HL-60/S4 (cell line): ENCODE results near the gene DDX23.
"Not testable (repeated sequence)": the region's sequence is repeated elsewhere in the genome, so short reads cannot be mapped to it uniquely, and the experiment has no call there.

Experiments
- in situ Hi-C: fragments of 300-500 bp; cut with MboI; formaldehyde crosslinking; loops from 2 replicates; pipeline ENCODE4 v1.14.3; 2022; ENCODE audit warnings: low sequenced_read_pairs

The DDX23 gene

DNA sequence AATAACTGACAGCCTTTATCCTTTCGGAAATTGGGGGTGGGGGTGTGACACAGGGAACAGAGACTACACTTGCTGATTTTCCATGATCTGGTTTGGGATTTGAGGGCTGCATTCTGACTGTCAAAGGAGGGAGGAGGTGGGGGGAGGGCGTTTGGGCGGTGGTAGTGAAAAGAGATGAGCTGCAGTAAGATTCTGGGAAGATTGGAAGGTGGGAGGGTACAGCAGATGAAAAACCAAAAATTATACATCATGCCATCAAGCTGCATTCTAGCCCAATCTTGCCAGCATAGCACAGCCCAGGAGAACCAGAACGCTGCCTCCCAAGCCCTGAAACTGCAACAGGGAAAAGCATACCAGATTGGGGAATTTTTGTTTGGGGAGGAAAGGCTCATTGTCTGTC, 11.3 kb upstream of the DDX23 start:
- in situ Hi-C loops, result no loop called here

DNA sequence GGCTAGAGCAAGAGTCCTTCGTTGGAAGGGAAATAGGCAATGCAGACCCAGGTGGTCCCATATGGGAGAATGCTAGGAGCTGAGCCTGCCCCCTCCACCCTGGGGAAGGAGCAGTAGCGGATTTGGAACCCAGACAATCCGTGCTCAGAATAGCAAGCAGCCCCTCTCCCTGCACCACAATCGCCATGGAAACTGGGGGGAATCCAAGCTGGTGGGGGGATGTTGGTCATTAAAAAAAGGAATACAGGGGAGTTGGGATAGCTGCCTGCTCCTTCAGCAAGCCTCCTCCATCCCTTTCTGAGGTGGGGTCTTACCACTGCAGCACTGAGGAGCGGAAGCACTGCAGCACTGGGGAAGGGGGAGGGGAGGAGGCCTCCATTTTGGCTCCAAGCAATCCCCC, 10.8 kb upstream of the DDX23 start:
- in situ Hi-C loops, result no loop called here

DNA sequence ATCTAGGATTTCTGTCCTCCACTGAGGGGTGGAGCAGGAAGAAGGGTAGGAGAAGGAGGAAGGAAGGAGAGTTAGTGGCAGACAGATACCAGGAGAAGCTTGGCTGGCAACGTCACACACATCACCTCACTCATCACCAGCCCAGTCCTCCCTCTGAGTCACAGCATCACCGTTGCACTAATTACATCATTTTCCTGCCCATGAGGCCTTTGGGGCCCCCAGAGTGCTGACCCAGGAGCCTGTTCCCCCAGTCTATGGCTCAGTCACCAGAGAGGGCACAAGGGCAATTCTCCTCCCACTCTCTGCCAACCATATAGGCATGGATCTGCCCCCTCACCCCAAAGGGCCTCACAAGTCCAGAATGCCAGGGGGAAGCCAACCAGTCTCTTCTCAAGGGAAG, 9.1 kb upstream of the DDX23 start:
- in situ Hi-C loops, result no loop called here

DNA sequence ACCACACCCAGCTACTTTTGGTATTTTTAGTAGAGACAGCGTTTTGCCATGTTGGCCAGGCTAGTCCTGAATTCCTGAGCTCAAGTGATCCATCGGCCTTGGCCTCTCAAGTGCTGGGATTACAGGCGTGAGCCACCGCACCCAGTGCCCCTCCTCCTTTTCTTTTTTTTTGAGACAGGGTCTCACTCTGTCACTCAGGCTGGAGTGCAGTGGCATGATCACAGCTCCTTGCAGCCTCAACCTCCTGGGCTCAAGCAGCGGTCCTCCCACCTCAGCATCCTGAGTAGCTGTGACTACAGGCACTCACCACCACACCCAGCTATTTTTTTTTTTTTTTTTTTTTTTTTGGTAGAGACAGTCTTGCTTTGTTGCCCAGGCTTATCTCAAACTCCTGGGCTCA, 8.3 kb upstream of the DDX23 start:
- in situ Hi-C loops, result not testable (repeated sequence)

DNA sequence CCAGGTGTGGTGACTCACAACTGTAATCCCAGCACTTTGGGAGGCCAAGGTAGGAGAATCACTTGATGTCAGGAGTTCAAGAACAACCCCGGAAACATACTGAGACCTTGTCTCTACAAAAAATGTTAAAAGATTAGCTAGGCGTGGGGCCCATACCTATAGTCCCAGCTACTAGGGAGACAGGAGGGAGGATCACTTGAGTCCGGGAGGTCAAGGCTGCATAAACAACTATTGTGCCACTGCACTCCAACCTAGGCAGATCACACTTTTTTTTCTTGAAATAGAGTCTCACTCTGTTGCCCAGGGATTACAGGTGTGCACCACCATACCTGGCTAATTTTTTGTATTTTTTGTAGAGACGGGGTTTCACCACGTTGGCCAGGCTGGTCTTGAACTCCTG, 7.6 kb upstream of the DDX23 start:
- in situ Hi-C loops, result no loop called here

DNA sequence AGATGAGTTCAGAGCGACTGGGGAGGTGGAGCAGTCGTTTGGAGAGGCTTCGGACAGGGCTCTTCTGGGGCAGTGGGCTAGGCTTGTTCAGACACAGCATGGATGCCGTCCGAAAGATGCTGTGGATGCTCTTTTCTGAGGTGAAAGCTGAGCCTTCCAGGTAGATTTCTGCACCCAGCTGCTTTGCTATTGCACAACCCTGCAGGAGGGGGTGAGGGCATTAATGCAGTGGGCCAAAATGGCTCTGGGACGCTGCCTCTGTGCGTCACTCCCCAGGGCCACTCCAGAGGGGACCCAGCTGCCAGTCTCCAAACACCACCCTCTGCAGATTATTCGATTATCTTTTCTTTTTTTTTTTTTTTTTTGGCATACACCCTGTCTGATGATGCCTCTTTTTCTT, 6.1 kb upstream of the DDX23 start:
- in situ Hi-C loops, result no loop called here

DNA sequence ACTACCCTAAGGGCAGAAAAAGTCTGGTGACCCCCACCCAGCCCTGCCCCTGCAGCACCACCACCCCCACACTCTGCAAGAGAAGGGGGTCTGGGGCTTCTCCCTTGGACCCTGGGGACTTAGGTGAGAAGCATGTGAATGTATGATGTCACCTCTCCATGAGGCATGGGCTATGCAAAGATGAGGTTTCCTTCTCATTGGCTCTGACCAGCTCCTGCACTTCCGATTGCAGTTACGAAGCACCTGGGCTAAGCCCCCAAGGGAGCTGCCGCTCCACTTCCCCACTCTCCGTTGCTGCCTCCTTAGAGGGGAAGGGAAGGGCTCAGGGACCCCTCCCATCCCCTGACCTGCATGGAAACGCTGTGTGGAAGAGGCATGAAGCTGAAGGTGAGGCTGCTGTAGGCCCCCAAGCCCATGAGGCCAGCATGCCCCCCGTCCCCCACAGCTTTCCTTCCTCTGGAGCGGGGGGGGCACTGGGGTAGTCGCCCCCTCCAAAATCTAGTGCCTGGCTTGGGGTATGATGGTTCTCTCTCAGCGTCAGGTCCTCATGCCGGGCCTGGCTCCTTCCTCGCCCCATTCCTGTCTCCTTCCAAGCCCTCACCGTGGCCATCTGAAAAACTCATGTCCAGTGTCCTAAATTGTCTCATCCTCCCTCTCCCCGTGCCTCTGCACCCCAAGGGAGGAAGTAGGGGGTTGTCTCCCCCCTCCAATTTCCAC, 5.5 kb upstream of the DDX23 start:
- in situ Hi-C loops, result no loop called here

DNA sequence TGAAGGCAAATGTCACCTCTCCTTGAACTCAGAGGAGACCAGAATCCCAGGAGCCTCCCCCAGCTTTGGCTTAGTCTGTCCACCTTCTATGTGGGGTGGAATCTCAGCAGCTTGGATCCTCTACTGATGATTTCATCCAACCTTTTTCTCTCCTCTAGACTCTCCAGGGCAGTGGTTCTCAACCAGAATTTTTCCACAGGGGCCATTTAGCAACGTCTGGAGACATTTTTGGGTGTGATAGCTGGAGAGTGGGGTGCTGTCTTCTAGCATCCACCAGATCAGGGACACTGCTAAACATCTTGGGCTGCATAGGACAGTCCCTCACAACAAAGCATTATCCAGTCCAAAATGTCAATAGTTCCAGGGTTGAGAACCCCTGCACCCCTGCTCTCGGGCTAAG, 4.4 kb upstream of the DDX23 start:
- in situ Hi-C loops, result no loop called here

DNA sequence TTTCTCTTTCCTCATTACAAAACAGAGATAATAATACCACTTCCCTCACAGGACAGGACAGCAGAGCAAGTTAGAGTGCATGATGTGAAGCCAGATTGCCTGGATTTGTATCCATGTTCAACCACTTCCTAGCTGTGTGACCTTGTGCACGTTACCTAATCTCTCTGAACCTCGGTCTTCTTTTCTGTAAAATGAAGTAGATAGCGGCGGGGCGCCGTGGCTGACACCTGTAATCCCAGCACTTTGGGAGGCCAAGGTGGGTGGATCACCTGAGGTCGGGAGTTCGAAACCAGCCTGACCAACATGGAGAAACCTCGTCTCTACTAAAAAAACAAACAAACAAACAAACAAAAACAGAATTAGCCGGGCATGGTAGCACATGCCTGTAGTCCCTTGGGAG, 3.0 kb upstream of the DDX23 start:
- in situ Hi-C loops, result not testable (repeated sequence)

DNA sequence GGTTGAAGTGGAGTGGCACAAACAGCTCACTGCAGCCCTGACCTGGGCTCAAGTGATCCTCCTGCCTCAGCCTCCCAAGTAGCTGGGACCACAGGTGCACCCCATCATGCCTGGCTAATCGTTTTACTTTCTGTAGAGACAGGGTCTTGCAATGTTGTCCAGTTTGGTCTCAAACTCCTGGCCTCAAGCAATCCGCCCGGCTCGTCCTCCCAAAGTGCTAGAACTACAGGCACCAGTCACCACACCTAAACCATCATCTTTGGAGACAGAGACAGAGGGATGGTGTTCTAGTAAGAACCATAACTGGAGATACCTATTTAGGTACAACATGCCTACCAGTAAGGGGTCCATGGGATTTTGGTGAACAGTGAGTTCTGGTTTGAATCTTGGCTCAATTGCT, 2.5 kb upstream of the DDX23 start:
- in situ Hi-C loops, result no loop called here

DNA sequence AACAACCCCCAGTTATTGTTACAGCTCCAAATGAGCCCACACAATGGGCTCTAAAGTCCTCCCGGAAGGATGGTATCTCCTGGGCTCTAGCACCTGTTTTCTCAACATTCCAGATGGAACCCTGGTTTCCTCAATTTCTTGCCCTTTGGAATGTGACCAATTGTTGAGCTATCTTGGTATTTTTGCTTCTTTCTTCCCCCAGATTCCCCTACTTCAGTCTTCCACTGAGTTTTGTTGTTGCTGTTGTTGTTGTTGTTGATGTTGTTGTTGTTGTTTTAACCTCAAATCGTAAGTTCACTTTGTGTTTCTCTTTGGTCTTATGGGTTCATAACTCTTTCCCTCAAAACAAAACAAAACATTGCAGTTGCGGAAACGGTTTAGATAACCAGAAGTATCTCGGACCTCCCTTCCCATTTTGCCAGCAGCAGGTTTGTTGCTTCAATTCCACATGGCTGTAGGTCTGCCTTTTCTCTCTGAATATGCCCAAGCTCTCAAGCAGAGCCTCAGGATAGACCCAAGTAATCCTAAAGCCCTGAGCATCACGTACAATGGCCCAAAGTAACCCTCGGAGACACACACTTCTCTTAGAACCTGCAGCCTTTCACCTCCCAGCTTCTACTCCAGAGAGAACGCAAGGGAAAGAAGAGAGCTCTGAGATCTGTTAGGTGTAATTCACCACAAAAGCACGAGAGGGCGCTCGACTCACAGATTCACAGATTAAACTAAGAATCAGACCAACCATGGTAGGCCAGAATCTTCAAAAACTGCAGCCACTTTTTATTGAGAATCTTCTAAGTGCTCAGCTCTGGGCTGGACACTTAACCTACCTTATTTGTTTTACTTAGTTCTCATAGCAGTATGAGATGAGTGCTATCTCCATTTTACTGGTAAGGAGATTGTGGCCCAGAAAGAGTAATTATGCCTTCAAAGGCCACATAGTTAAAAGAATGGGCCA, 1.0 kb upstream of the DDX23 start:
- in situ Hi-C loops, result no loop called here

DNA sequence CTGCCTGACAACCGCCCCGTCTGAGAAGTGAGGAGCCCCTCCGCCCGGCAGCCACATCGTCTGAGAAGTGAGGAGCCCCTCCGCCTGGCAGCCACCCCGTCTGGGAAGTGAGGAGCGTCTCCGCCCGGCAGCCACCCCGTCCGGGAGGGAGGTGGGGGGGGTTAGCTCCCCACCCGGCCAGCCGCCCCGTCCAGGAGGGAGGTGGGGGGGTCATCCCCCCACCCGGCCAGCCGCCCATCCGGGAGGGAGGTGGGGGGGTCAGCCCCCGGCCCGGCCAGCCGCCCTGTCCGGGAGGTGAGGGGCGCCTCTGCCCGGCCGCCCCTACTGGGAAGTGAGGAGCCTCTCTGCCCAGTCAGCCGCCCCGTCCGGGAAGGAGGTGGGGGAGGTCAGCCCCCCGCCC, 9.9 kb downstream of the DDX23 start:
- in situ Hi-C loops, result not testable (repeated sequence)

DNA sequence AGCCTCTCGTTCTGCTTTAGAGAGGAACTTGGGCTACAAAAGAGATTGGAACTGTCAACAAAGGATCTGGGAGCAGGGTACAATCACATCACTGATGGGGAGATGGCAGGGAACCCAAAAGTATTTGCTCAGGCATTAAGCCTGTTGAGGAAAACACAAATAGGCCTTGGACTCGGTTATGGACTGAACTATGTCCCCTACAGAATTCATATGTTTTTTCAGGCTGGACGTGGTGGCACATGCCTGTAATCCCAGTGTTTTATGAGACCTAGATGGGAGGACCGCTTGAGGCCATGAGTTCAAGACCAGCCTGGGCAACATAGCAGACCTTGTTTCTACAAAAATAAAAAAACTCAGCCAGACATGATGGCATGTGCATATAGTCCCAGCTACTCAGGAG, 13.9 kb downstream of the DDX23 start:
- in situ Hi-C loops, result no loop called here

DNA sequence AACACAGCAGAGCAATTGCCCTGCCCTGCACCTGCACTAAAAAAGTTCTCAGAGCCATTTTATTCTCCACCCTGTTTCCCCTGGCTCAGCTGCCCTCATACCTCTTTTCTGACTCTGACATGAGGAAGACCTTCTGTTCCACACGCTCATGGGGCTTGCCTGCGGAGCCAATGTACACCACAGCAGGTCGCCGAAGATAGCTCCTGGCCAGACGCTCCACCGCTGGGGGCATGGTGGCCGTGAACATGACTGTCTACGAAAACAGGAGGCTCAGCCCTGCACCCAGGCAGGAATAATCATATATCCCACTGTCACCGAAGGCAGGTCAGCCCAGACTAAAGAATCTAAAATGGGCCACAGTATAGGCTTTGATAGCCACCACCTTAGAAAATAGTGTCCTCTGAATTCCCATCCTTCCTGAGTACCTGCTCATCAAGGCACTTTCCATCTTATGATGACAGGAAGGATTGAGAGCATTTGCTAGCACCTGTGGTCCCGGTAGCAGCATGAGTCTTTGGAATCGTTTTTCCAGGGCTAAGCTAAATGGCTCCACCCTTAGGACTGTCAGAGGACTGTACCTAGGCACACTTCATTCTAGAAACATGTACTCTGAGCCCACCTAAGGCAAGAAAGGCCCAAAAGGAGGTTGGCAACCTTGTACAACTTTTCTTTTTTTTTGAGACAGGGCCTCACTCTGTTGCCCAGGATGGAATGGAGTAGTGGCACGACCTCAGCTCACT, 19.5 kb downstream of the DDX23 start:
- in situ Hi-C loops, result no loop called here

DNA sequence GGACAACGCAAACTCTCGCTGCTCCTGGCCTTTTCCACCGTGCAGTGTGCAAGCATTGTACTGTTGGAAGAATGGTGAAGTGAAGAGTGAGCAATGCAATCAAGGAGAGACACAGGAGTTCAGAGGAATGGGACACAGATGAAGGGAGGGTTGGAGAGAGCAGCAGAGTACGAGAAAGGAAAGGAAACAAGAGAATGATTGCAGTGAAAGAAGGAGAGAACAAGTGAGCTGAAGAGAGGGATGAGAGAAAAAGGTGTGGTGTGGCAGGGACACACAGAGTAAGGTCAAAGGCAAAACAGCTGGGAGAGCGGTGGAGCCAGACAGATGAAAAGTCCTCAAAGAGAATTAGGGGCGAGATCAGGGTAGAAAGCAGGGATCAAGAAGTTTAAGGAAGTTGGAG, 20.7 kb downstream of the DDX23 start:
- in situ Hi-C loops, result no loop called here

DNA sequence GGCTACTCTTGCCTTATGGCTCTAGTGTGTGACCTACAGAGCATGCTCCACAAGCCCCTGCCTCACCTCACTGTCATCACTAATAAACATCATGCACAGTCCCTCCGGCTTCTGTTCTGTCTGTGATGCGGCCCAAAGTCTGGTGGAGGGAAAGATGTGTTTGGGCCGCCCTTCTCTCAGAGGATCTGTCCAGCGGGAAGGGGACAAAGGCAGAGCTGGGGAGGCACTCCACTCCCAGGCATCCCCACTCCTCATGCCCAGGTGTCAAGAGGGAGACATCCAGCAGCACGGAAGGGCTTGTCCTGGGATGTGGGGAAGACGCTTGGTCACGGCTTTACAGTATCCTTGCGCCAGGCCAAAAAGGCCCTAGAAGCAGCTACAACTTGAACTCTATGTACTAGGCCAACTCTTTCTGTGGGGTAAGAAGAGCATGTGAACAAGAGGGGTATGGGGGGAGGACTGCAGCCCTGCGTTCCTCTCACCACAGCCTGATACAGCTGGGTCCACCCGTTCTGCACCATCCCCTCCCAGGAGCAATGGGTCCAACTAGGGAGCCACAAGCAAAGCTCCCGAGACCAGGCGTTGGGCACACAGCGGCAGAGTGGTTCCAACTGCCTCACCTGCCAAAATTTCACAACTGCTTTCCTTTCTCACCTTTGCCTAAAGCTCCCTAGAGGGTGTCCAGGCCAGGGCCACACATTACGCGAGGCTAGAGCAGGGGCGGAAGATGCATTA, 23.0 kb downstream of the DDX23 start:
- in situ Hi-C loops, result no loop called here

DNA sequence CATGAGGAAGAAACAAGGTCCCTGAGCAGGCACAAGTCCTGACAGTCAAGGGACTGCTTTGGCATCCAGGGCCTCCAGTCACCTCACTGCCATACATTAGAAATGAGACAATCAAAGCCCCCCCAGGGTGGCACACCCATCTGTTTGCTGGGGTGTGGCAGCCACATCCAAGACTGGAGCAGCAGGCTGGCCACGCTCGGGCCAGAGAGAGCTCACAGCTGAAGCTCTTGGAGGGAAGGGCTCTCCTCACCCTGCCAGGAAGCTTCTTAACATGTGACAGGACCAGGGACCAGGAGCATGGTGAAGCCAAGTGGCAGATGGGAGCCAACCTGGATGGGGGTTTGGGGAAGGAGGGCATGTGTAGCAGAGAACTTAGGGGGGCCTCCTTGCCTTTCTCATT, 23.7 kb downstream of the DDX23 start:
- in situ Hi-C loops, result no loop called here

DNA sequence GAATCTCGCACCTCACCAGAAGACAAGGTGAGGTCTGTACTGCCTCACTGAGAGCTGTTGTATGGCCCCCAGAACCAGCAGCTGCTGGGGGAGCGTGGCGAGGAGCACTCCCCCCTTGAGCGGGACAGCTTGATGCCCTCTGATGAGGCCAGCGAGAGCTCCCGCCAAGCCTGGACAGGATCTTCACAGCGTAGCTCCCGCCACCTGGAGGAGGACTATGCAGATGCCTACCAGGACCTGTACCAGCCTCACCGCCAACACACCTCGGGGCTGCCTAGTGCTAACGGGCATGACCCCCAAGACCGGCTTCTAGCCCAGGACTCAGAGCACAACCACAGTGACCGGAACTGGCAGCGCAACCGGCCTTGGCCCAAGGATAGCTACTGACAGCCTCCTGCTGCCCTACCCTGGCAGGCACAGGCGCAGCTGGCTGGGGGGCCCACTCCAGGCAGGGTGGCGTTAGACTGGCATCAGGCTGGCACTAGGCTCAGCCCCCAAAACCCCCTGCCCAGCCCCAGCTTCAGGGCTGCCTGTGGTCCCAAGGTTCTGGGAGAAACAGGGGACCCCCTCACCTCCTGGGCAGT, 24.4 kb downstream of the DDX23 start:
- in situ Hi-C loops, result no loop called here

DNA sequence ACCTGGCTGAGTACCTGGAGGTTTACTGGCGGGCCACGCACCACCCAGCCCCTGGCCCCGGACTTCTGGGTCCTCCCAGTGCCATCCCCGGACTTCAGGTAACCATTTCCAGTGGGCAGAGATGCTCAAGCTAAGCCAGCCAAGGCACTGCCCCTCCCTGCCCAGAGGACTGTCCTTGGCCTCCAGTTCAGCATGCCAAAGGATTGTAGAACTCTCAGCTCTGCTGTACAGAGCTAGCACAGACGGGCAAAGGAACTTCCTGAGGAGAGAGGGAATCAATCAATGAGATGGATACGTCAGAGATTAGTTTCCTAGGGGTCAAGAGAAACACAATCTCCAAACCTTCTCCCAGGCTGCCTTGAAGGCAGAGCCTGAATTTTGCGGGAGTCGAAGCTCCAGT, 24.9 kb downstream of the DDX23 start:
- in situ Hi-C loops, result no loop called here

DNA sequence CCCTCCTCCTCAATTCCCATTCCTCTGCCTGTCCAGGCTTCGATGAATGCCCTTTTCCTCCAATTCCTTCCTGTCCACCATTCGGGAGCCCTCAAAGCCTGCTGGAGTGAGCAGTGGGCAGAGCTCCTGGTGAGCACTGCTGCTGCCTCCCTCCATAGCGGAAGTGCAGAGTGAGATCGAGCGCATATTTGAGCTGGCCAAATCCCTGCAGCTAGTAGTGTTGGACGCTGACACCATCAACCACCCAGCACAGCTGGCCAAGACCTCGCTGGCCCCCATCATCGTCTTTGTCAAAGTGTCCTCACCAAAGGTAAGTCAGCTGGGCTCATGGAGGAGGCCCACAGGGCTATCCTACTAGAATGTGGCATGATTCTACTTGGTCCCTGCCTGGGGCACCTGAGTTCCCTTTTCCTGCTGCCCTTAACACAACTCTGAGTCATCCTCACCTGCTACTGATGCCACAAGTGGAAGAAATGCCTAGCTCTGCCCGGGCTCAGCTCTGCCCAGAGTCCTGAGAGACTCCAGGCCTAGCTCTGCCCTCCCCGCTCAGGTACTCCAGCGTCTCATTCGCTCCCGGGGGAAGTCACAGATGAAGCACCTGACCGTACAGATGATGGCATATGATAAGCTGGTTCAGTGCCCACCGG, 25.6 kb downstream of the DDX23 start:
- in situ Hi-C loops, result no loop called here
